ENCODE measurements around the gene GLI1. TPM values are rescaled to one million over a fixed set of nuclear protein-coding genes. Genes with fewer than 3 reads are reported as not detected.

The GLI1 gene
- total and polyA plus RNA-seq, 2 of the 13 experiments (the other 11 are each of a cell fraction or from before 2014, with no cell fraction given) = 0.09 to 0.20 TPM

DNA sequence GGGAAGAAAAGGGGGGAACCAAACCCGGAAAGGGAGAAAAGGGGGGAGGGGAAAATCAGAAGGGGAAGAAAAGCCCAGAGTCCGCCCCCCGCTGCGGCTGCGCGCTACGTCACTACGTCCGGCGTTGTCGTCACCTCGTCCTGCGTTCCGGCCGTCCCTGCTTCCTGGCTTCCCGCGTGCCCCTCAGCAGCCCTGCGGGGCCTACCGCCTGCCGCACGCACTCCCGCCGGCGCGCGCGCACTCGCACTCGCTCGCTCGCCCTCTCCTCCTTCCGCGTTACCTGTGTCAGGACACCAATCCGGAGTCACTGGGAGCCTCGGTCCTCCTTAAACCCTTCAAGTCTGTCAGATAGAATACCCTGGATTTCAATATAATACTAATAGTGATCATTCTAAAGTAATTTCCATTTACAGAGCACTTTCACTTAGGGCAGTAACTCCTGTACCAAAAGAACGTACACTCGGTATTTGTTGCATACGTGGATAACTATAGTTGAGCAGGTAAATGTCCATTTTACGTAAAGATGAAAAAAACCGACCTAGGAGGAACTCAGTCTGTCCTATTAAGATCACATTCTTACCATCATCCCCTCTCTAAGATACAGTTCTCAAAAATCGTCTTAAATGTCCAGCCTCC is 28.5 kb upstream of the GLI1 start, which contains the start of gene R3HDM2 (continued):
- TF ChIP-seq, protein P1, sequence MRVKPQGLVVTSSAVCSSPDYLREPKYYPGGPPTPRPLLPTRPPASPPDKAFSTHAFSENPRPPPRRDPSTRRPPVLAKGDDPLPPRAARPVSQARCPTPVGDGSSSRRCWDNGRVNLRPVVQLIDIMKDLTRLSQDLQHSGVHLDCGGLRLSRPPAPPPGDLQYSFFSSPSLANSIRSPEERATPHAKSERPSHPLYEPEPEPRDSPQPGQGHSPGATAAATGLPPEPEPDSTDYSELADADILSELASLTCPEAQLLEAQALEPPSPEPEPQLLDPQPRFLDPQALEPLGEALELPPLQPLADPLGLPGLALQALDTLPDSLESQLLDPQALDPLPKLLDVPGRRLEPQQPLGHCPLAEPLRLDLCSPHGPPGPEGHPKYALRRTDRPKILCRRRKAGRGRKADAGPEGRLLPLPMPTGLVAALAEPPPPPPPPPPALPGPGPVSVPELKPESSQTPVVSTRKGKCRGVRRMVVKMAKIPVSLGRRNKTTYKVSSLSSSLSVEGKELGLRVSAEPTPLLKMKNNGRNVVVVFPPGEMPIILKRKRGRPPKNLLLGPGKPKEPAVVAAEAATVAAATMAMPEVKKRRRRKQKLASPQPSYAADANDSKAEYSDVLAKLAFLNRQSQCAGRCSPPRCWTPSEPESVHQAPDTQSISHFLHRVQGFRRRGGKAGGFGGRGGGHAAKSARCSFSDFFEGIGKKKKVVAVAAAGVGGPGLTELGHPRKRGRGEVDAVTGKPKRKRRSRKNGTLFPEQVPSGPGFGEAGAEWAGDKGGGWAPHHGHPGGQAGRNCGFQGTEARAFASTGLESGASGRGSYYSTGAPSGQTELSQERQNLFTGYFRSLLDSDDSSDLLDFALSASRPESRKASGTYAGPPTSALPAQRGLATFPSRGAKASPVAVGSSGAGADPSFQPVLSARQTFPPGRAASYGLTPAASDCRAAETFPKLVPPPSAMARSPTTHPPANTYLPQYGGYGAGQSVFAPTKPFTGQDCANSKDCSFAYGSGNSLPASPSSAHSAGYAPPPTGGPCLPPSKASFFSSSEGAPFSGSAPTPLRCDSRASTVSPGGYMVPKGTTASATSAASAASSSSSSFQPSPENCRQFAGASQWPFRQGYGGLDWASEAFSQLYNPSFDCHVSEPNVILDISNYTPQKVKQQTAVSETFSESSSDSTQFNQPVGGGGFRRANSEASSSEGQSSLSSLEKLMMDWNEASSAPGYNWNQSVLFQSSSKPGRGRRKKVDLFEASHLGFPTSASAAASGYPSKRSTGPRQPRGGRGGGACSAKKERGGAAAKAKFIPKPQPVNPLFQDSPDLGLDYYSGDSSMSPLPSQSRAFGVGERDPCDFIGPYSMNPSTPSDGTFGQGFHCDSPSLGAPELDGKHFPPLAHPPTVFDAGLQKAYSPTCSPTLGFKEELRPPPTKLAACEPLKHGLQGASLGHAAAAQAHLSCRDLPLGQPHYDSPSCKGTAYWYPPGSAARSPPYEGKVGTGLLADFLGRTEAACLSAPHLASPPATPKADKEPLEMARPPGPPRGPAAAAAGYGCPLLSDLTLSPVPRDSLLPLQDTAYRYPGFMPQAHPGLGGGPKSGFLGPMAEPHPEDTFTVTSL (CRISPR knock-in tag; IDR thresholded peaks at IDR 0.05; ENCODE audit: borderline replicate concordance) = peak; percentile 75
- TF ChIP-seq BORCS8-MEF2B (CRISPR knock-in tag; IDR thresholded peaks at IDR 0.05) (peak; percentile 65), MED13 (CRISPR knock-in tag; IDR thresholded peaks at IDR 0.05) (0 out of 2 replicates have a peak, but pooled peaks have one; percentile 36), ZSCAN9 (CRISPR knock-in tag; IDR thresholded peaks at IDR 0.05; ENCODE audit: borderline replicate concordance) (peak; percentile 39; the same call in 1 of the 2 replicates), ZNF549 (CRISPR knock-in tag; IDR thresholded peaks at IDR 0.05) (no peak), ATF4 (CRISPR knock-in tag; IDR thresholded peaks at IDR 0.05) (0 out of 4 replicates have a peak, but pooled peaks of 1 of the 2 experiments have one; percentile 44), ASH2L (IDR thresholded peaks at IDR 0.05; ENCODE audit: insufficient read length, low read depth, low read length) (peak; percentile 62), NR1H2 (CRISPR knock-in tag; IDR thresholded peaks at IDR 0.05; ENCODE audit: borderline replicate concordance, low read depth) (no peak), ZNF724P (CRISPR knock-in tag; IDR thresholded peaks at IDR 0.05; ENCODE audit: borderline replicate concordance) (peak; percentile 87; the same call in 1 of the 2 replicates), KDM5B (CRISPR knock-in tag; IDR thresholded peaks at IDR 0.05; ENCODE audit: borderline replicate concordance) (peak; percentile 92; the same call in 1 of the 2 replicates), HOXD1 (CRISPR knock-in tag; IDR thresholded peaks at IDR 0.05) (peak; percentile 80)
- TF ChIP-seq, protein P2, sequence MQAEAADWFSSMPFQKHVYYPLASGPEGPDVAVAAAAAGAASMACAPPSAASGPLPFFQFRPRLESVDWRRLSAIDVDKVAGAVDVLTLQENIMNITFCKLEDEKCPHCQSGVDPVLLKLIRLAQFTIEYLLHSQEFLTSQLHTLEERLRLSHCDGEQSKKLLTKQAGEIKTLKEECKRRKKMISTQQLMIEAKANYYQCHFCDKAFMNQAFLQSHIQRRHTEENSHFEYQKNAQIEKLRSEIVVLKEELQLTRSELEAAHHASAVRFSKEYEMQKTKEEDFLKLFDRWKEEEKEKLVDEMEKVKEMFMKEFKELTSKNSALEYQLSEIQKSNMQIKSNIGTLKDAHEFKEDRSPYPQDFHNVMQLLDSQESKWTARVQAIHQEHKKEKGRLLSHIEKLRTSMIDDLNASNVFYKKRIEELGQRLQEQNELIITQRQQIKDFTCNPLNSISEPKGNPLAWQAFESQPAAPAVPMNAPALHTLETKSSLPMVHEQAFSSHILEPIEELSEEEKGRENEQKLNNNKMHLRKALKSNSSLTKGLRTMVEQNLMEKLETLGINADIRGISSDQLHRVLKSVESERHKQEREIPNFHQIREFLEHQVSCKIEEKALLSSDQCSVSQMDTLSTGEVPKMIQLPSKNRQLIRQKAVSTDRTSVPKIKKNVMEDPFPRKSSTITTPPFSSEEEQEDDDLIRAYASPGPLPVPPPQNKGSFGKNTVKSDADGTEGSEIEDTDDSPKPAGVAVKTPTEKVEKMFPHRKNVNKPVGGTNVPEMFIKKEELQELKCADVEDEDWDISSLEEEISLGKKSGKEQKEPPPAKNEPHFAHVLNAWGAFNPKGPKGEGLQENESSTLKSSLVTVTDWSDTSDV (CRISPR knock-in tag; IDR thresholded peaks at IDR 0.05) = 0 out of 2 replicates have a peak, but pooled peaks have one; percentile 53
- TF ChIP-seq, protein P3, sequence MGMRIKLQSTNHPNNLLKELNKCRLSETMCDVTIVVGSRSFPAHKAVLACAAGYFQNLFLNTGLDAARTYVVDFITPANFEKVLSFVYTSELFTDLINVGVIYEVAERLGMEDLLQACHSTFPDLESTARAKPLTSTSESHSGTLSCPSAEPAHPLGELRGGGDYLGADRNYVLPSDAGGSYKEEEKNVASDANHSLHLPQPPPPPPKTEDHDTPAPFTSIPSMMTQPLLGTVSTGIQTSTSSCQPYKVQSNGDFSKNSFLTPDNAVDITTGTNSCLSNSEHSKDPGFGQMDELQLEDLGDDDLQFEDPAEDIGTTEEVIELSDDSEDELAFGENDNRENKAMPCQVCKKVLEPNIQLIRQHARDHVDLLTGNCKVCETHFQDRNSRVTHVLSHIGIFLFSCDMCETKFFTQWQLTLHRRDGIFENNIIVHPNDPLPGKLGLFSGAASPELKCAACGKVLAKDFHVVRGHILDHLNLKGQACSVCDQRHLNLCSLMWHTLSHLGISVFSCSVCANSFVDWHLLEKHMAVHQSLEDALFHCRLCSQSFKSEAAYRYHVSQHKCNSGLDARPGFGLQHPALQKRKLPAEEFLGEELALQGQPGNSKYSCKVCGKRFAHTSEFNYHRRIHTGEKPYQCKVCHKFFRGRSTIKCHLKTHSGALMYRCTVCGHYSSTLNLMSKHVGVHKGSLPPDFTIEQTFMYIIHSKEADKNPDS (CRISPR knock-in tag; IDR thresholded peaks at IDR 0.05) = no peak
- TF ChIP-seq, protein P4, sequence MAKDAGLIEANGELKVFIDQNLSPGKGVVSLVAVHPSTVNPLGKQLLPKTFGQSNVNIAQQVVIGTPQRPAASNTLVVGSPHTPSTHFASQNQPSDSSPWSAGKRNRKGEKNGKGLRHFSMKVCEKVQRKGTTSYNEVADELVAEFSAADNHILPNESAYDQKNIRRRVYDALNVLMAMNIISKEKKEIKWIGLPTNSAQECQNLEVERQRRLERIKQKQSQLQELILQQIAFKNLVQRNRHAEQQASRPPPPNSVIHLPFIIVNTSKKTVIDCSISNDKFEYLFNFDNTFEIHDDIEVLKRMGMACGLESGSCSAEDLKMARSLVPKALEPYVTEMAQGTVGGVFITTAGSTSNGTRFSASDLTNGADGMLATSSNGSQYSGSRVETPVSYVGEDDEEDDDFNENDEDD (CRISPR knock-in tag; IDR thresholded peaks at IDR 0.05; ENCODE audit: borderline replicate concordance) = peak; percentile 94
- TF ChIP-seq, protein P5, sequence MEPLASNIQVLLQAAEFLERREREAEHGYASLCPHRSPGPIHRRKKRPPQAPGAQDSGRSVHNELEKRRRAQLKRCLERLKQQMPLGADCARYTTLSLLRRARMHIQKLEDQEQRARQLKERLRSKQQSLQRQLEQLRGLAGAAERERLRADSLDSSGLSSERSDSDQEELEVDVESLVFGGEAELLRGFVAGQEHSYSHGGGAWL (CRISPR knock-in tag; IDR thresholded peaks at IDR 0.05) = peak; percentile 91

All from HepG2 (cell line).